Rectal smooth muscle tissue (tissue), 1 donor: ENCODE measurements around the gene SRSF12.
A peak's percentile ranks its signal among the peaks of the same experiment; 100 is the strongest.
"Not testable (repeated sequence)": the region's sequence is repeated elsewhere in the genome, so short reads cannot be mapped to it uniquely, and the experiment has no call there.

Experiments
- H3K27ac ChIP-seq: one replicate; pipeline ENCODE4 v1.7.0; 2013; ENCODE audit warnings: low read depth, low read length, inconsistent platforms
- H3K27me3 ChIP-seq: one replicate; pipeline ENCODE4 v1.7.0; 2013; ENCODE audit warnings: low read length; ENCODE audit not compliant: control insufficient read depth, insufficient read depth
- H3K36me3 ChIP-seq: one replicate; pipeline ENCODE4 v1.7.0; 2013; ENCODE audit warnings: low read length; ENCODE audit not compliant: control insufficient read depth, insufficient read depth
- H3K4me1 ChIP-seq: one replicate; pipeline ENCODE4 v1.7.0; 2013; ENCODE audit warnings: low read length; ENCODE audit not compliant: control insufficient read depth, insufficient read depth
- H3K4me3 ChIP-seq: one replicate; pipeline ENCODE4 v1.7.0; 2013; ENCODE audit warnings: low read length
- H3K9ac ChIP-seq: one replicate; pipeline ENCODE4 v1.7.0; 2013; ENCODE audit warnings: low read length

SRSF12 gene

DNA sequence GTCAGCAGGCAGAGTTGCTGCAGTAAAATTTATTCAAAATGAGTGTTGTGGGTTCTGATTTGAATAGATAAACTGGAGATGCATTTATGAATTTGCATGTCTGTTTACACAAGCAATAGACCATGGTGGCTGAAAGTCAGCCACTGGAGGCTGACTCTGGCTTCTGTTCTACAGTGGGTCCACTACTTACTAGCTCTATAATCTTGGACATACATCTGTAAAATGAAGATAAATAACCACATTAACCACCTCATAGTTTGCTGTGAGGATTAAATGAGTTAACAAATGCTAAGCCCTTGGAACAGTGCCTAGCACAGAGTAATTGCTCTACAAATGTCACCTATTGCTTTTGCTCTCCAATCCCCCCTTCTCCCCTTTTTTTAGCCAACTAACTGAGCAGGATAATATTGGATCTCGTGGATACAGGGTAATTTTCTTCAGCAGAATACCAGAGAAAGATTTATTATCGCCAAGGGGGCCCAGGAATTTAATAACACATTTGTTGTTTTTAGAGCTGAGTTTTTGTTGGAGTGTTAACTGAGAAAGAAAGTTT, 26.6 kb upstream of the SRSF12 start:
- Histone ChIP-seq H3K4me3 (no peak overlapping the region), H3K27ac (no peak overlapping the region), H3K27me3 (no peaks in the 10 kb centered on the region), H3K4me1 (peaks cover 19% of the 10 kb centered on the region), H3K9ac (no peak overlapping the region), H3K36me3 (no peaks in the 10 kb centered on the region)

DNA sequence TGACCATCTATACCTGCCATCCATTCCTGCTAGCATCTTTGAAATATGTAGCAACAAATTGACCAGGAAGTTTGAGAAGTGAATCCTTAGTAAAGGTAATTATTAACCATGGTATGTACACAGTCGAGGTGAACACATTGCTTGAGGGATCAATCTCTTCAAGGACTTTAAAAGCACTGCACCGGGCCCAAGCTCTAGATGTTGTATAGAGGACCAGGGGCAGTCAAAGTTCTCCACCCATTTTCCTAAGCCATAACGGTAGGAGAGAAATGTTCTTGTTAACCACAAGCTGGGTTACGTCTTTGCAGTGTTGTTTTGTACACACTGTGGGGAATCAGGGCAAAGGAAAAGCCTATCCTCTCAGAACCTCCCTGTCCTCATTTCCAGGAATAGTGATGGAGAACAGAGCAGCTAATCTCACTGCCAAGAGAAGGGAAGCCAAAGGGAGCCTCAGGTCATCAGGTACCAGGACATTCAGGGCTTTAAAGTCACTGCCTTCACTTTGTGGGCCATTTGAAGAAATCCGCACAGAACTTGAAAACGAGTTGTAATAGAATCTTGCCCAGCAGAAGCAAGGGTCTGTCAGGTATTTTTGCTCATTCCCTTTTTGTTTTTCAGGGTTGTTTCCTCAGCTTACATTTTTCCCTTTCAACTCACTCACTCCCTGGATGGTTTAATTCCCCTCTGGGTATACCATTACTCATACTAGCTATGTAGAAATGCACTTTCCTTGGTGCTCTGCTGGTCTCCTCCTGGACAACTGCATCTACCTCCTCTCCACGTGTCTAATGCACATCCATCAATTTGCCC, 22.7 kb upstream of the SRSF12 start:
- H3K27ac ChIP-seq, result peak overlapping the region; percentile 77
- peaks cover 15% of the 10 kb centered on the region for H3K4me1 ChIP-seq
- no peak overlapping the region for H3K4me3 ChIP-seq
- no peak overlapping the region for H3K9ac ChIP-seq
- H3K36me3 ChIP-seq, result no peaks in the 10 kb centered on the region
- no peaks in the 10 kb centered on the region for H3K27me3 ChIP-seq

DNA sequence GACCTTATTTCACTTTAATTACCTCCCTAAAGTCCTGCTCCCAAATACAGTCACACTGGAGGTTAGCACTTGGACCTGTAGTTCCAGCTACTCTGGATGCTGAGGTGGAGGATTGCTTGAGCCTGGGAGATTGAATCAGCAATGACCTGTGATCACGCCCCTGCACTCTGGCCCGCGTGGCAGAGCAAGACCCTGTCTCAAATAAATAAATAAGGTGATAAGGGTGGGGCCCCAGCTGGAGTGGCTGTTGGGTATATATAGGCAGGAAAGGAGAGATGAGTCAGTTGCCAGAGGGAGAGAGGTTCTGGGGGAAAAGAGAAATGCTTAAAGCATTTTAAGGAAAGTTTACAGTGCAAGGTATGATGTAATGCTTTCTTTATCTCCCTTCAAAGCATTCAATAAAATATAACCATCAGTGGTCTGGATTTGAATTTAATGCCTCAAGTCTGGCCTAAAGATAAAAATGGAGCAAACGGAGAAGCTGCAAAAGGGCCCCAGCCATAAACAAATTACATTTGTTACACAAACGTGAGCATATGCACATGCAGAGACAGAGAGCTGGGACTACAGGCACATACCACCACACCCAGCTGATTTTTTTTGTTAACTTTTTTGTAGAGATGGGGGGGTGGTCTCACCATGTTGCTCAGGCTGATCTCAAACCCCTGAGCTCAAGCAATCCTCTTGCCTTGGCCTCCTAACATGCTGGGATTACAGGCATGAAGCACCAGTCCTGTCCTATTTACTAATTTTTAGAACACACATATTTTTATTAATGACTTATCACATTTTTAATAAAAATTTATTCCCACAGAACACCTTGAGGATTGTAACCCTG, 21.9 kb upstream of the SRSF12 start:
- H3K4me1 ChIP-seq, result peaks cover 12% of the 10 kb centered on the region
- H3K9ac ChIP-seq, result no peak overlapping the region
- no peaks in the 10 kb centered on the region for H3K36me3 ChIP-seq
- peak overlapping the region; percentile 77 for H3K27ac ChIP-seq
- H3K27me3 ChIP-seq, result no peaks in the 10 kb centered on the region
- no peak overlapping the region for H3K4me3 ChIP-seq

DNA sequence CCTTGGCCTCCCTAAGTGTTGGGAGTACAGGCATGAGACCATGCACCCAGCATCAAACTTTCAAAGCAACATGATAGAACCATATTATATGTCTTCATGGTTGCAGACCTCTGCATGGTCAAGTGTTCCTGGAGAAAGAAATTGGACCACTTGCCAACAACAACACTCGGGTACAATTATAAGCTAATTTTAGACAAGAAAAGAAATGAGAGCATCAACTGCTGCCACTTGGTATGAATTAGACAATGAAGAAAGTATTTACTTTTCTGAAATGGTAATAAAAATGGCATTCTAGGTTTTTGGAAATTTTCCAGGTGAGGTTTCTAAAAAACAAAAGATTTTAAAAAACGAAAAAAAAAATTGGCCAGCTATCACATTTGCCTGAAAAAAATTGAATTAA, 20.3 kb upstream of the SRSF12 start:
- Histone ChIP-seq H3K4me3 (no peak overlapping the region), H3K27ac (no peak overlapping the region), H3K9ac (no peak overlapping the region), H3K4me1 (peaks cover 12% of the 10 kb centered on the region), H3K27me3 (no peaks in the 10 kb centered on the region), H3K36me3 (no peaks in the 10 kb centered on the region)

DNA sequence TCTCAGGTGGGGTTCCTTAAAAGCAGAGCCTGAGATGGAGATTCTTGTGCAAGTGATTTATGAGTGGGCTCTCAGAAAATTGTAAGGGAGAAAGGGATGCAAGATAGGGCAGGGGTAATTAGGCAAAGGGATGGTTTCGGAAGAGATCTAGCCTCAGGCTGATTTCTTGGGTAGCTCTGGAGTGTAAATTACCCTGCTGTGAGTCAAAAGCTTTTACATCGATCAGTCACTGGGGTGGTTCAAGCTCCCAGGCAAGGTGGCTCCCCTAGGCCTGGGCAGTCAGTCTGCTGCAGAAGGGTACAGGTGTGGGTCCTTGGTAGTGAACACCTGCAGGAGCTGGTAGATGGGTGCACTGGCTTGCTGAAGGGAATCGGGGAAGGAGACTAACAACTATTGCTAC, 16.9 kb upstream of the SRSF12 start:
- no peak overlapping the region for H3K4me3 ChIP-seq
- no peak overlapping the region for H3K27ac ChIP-seq
- H3K36me3 ChIP-seq, result no peaks in the 10 kb centered on the region

DNA sequence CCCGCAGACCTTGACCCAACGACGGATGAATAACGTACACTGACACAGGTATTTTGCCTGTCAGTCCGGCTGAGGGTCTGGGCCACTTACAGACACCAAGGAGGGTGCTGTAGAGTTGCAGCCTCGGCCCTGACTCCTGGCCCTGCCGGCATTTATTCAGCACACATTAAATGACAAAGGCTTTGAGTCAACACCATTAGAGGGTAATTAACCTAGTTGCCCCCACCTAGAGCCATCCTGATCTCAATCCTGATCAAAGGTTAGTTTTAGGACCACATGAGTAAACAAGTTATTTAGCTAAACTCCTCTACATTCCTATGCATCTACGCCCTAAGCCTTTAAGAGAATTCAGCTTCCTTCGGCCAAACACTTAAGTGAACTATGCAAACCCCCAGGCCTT, 16.1 kb upstream of the SRSF12 start:
- no peak overlapping the region for H3K9ac ChIP-seq
- H3K36me3 ChIP-seq, result no peaks in the 10 kb centered on the region
- H3K27me3 ChIP-seq, result no peaks in the 10 kb centered on the region
- H3K4me3 ChIP-seq, result no peak overlapping the region
- no peaks in the 10 kb centered on the region for H3K4me1 ChIP-seq
- H3K27ac ChIP-seq, result no peak overlapping the region

More for the DNA sequence above, 16.9 kb upstream of the SRSF12 start:
- peaks cover under 1% of the 10 kb centered on the region for H3K4me1 ChIP-seq
- no peaks in the 10 kb centered on the region for H3K27me3 ChIP-seq
- H3K9ac ChIP-seq, result no peak overlapping the region

DNA sequence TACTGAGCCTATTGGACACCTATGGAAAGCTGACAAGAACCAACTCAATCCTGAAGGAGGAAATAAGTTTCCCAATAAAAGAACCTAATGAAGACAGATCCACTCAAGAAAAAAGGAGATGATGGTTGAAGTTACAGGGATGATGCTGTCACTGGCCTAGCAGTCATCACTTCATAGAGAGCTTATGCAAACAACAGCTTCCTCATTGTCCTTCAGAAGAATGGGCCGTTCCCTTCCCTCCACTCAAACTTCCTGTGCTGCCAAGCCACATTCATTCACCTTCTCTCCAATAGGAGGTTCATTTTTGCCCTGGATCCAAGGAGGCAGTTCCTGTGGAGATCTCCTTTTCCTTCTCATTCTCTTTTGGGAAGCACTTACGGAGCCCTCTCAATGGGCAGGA, 14.2 kb upstream of the SRSF12 start:
- Histone ChIP-seq H3K4me1 (no peaks in the 10 kb centered on the region), H3K27me3 (no peaks in the 10 kb centered on the region), H3K4me3 (no peak overlapping the region), H3K9ac (no peak overlapping the region), H3K27ac (no peak overlapping the region), H3K36me3 (no peaks in the 10 kb centered on the region)

DNA sequence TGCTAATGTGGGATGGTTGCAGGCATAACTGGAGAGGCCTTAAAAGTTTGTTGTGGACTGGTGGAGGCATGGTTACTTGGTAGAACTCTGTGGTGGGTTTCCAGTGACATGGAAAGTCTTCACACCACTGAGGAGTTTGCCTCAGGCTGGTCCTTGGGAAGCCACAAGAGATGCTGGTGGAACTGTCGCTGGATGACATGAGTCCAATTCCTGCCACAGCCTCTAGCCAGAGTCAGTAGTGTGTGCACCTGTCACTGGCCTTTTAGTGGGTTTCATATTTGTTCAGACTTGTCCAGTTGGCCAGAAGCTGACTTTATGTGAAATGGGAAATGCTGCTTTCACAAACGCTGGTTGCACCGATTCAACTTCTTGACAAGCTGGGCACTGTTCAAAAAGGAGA, 13.7 kb upstream of the SRSF12 start:
- Histone ChIP-seq H3K4me3 (no peak overlapping the region), H3K27ac (no peak overlapping the region), H3K4me1 (no peaks in the 10 kb centered on the region), H3K9ac (no peak overlapping the region), H3K27me3 (no peaks in the 10 kb centered on the region), H3K36me3 (no peaks in the 10 kb centered on the region)

DNA sequence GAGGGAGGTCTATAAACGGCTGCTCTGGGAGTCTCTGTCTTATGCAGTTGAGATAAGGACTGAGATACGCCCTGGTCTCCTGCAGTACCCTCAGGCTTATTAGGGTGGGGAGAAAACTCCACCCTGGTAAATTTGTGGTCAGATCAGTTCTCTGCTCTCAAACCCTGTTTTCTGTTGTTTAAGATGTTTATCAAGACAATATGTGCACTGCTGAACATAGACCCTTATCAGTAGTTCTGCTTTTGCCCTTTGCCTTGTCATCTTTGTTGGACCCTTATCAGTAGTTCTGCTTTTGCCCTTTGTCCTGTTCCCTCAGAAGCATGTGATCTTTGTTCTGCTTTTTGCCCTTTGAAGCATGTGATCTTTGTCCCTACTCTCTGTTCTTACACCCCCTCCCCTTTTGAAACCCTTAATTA, 10.4 kb upstream of the SRSF12 start:
- H3K27me3 ChIP-seq, H3K4me1 ChIP-seq, H3K4me3 ChIP-seq, H3K9ac ChIP-seq, H3K36me3 ChIP-seq, H3K27ac ChIP-seq: not testable (repeated sequence)

DNA sequence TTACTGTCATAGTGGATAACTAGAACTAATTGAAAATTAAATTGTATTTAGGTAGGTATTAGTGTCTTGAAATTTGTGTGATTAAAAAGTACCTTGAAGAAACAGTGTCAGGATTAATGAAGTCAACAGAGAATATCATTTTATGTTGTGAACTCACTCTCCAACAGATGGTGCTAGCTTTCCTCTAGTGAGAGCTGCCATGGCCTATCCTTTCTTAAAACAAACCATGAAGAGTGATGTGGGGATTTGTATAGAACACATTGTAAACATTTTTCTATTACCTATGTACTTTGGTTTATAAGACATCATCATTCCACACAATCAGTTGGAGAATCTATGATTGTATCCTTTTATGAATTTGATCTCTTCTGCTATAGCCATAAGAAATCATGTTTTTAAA, 4.8 kb upstream of the SRSF12 start:
- no peaks in the 10 kb centered on the region for H3K4me1 ChIP-seq
- no peaks in the 10 kb centered on the region for H3K36me3 ChIP-seq
- no peaks in the 10 kb centered on the region for H3K27me3 ChIP-seq
- H3K4me3 ChIP-seq, result no peak overlapping the region
- H3K9ac ChIP-seq, result no peak overlapping the region
- H3K27ac ChIP-seq, result no peak overlapping the region

DNA sequence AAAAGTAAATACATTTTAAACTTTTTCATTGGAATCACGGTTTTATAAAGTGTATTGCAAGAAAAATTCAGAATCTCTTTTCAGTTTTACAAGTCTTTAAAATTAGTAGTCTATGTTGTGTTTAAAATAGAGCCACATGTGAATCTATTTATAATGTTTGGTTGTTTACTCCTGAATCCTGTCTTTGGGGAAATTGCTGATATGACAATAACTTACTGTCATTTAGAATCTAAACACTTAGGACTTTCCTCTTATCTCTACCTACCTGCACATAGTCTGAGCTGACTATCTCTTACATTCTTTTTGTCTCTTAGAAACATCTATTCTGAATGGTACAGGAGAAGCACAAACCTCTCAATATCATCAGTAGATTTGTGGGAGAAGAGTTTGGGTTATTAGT, 4.1 kb upstream of the SRSF12 start:
- peaks cover 2% of the 10 kb centered on the region for H3K4me1 ChIP-seq
- H3K27me3 ChIP-seq, result no peaks in the 10 kb centered on the region
- H3K9ac ChIP-seq, result no peak overlapping the region
- H3K27ac ChIP-seq, result no peak overlapping the region
- no peak overlapping the region for H3K4me3 ChIP-seq
- H3K36me3 ChIP-seq, result no peaks in the 10 kb centered on the region

DNA sequence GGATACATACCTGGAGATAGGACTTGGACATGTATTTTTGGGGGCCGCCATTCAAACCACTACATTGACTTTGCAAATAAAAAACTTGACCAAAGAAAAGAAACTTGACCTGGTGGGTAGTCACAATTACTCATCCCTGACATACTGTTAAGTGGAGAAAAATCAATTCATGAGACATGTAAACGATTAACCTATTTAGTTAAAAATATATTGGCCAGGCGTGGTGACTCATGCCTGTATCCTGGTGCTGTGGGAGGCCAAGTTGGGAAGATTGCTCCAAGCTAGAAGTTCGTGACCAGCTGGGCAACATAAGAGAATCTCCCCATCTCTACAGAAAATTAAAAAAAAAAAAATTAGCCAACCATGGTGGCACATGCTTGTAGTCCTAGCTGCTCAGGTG, 2.5 kb upstream of the SRSF12 start:
- no peaks in the 10 kb centered on the region for H3K27me3 ChIP-seq

More for the DNA sequence above, 2.5 kb upstream of the SRSF12 start:
- Histone ChIP-seq H3K27ac (no peak overlapping the region), H3K9ac (no peak overlapping the region), H3K4me3 (no peak overlapping the region), H3K36me3 (no peaks in the 10 kb centered on the region), H3K4me1 (peaks cover 3% of the 10 kb centered on the region)
